AG04449 (cell line): Measurements from ENCODE around the gene PCED1B.
"Not testable (repeated sequence)": the region's sequence is repeated elsewhere in the genome, so short reads cannot be mapped to it uniquely, and the experiment has no call there.

Experiments used
- CTCF ChIA-PET: fragments of 350-600 bp; formaldehyde crosslinking; extraction: SDS; loops from one replicate; lab custom pipeline; 2021; ENCODE audit warnings: antibody characterized with exemption; lab: Yijun Ruan, JAX
- POLR2A ChIA-PET: fragments of 400-600, 350-600 bp; formaldehyde crosslinking; extraction: SDS; loops from one replicate; lab custom pipeline; 2020; ENCODE audit warnings: antibody characterized with exemption, inconsistent platforms; lab: Yijun Ruan, JAX
- DNase-seq: peaks from one replicate; pipeline ENCODE4 v3.0.0-alpha.2; 2010; ENCODE audit warnings: low read depth, low spot score
- H3K4me3 ChIP-seq: 2 replicates; pipeline ENCODE4 v1.5.1; 2011; ENCODE audit warnings: low read depth, mild to moderate bottlenecking, control low read depth, low read length
- CTCF ChIP-seq: IDR thresholded peaks from one replicate; pipeline ENCODE4 v1.5.1; 2011; ENCODE audit warnings: mild to moderate bottlenecking, moderate library complexity, low read length, control low read depth, inconsistent platforms; ENCODE audit not compliant: insufficient read depth; ENCODE audit errors: missing control alignments

PCED1B gene

GRCh38 chr12:47048541-47048940, 30.9 kb upstream of the PCED1B start:
- DNase-seq = no peak
- no peak overlapping the region for H3K4me3 ChIP-seq
- POLR2A ChIA-PET = no interaction called here
- CTCF ChIA-PET = no interaction called here
- TF ChIP-seq CTCF = no peak

GRCh38 chr12:47051291-47051690, 28.1 kb upstream of the PCED1B start:
- CTCF ChIA-PET, H3K4me3 ChIP-seq, POLR2A ChIA-PET, DNase-seq: not testable (repeated sequence)

GRCh38 chr12:47052274-47052673, 27.1 kb upstream of the PCED1B start:
- no peak overlapping the region for H3K4me3 ChIP-seq
- CTCF ChIA-PET = interaction anchor here (1.2 kb wide), 1 partner anchor 19 kb away, joined by 3 read pairs; no protein-coding TSS in a partner anchor

GRCh38 chr12:47053961-47054360, 25.5 kb upstream of the PCED1B start:
- DNase-seq = no peak
- no peak for TF ChIP-seq CTCF
- no peak overlapping the region for H3K4me3 ChIP-seq
- CTCF ChIA-PET = interaction anchor here (0.8 kb wide), 1 partner anchor 15 kb away, joined by 3 read pairs; no protein-coding TSS in a partner anchor
- POLR2A ChIA-PET = no interaction called here

More at GRCh38 chr12:47052274-47052673, 27.1 kb upstream of the PCED1B start:
- POLR2A ChIA-PET = no interaction called here
- DNase-seq = no peak
- no peak for TF ChIP-seq CTCF

GRCh38 chr12:47054659-47055058, 24.8 kb upstream of the PCED1B start:
- TF ChIP-seq CTCF = no peak
- POLR2A ChIA-PET = no interaction called here
- CTCF ChIA-PET = interaction anchor here (0.7 to 1.0 kb wide), 3 partner anchors 17 to 583 kb away, joined by 3 read pairs; no protein-coding TSS in a partner anchor
- DNase-seq = no peak
- H3K4me3 ChIP-seq = no peak overlapping the region

GRCh38 chr12:47055856-47056255, 23.6 kb upstream of the PCED1B start:
- CTCF ChIA-PET, DNase-seq, POLR2A ChIA-PET, H3K4me3 ChIP-seq: not testable (repeated sequence)

GRCh38 chr12:47056944-47057343, 22.5 kb upstream of the PCED1B start:
- DNase-seq, POLR2A ChIA-PET, H3K4me3 ChIP-seq: not testable (repeated sequence)
- CTCF ChIA-PET = interaction anchor here (1.3 kb wide), 1 partner anchor 16 kb away, joined by 3 read pairs; no protein-coding TSS in a partner anchor

- DNase-seq, CTCF ChIA-PET, H3K4me3 ChIP-seq, POLR2A ChIA-PET: not testable (repeated sequence)
These were observed 20.8 kb upstream of the PCED1B start for GRCh38 chr12:47058640-47059039.
